Panc1 (cell line): ENCODE measurements around the gene LILRB2. TPM values are rescaled to one million over a fixed set of nuclear protein-coding genes. Genes with fewer than 3 reads are reported as not detected.
"Not testable (repeated sequence)": the region's sequence is repeated elsewhere in the genome, so short reads cannot be mapped to it uniquely, and the experiment has no call there.

Source experiments
- ATAC-seq: fragments of 200-7000 bp; cut with Tn5 transposase; 2 replicates; pipeline ENCODE4 v1.9.1; 2020; ENCODE audit warnings: mild to moderate bottlenecking, moderate library complexity
- BruUV-seq: library from RNA; stranded (reverse); fragments of 400-500 nt; replicated peaks from 2 replicates; lab custom pipeline; 2021; lab: Mats Ljungman, UMichigan
- CTCF ChIA-PET: fragments of 300-600 bp; sonication (Branson Sonifier 250); formaldehyde crosslinking; loops from one replicate; lab custom pipeline; 2022; ENCODE audit warnings: antibody characterized with exemption; lab: Charles Lee
- POLR2A ChIA-PET: fragments of 300-600 bp; sonication (Branson Sonifier 250); formaldehyde crosslinking; loops from one replicate; lab custom pipeline; 2022; ENCODE audit warnings: antibody characterized with exemption; lab: Charles Lee
- DNase-seq: peaks from one replicate; pipeline ENCODE4 v3.0.0-alpha.2; 2010; ENCODE audit warnings: low read depth, low spot score
- H3K27ac ChIP-seq: 2 replicates; pipeline ENCODE4 v1.5.1; 2011; ENCODE audit warnings: mild to moderate bottlenecking, low read length, inconsistent platforms
- H3K27me3 ChIP-seq: fragments of 200-500 bp; sonication (Bioruptor generic); 2 replicates; pipeline ENCODE4 v1.6.0; 2014; ENCODE audit warnings: low read length, inconsistent platforms; ENCODE audit not compliant: control insufficient read depth, insufficient read depth
- H3K36me3 ChIP-seq: fragments of 200-500 bp; sonication (Bioruptor generic); 2 replicates; pipeline ENCODE4 v1.5.1; 2014; ENCODE audit warnings: inconsistent platforms, mild to moderate bottlenecking, low read length, moderate library complexity; ENCODE audit not compliant: control insufficient read depth, insufficient read depth
- H3K4me1 ChIP-seq: 2 replicates; pipeline ENCODE4 v1.5.1; 2011; ENCODE audit warnings: inconsistent platforms, mild to moderate bottlenecking, low read length, moderate library complexity; ENCODE audit not compliant: control insufficient read depth, insufficient read depth
- H3K4me3 ChIP-seq, 2 experiments: 2 replicates each; pipeline ENCODE4 v1.5.1; 2011 to 2012; ENCODE audit warnings: low read depth in 2 of 2, low read length in 2 of 2, mild to moderate bottlenecking in 2 of 2, inconsistent platforms in 1 of 2, moderate library complexity in 1 of 2
- H3K9me3 ChIP-seq: fragments of 200-500 bp; sonication (Bioruptor generic); 2 replicates; pipeline ENCODE4 v1.5.1; 2014; ENCODE audit warnings: low read depth, mild to moderate bottlenecking, inconsistent platforms, low read length, moderate library complexity; ENCODE audit not compliant: control insufficient read depth, insufficient read depth
- CTCF ChIP-seq: fragments of 450-650 bp; IDR thresholded peaks from 2 replicates; pipeline ENCODE4 v1.5.1; 2017; ENCODE audit warnings: mild to moderate bottlenecking
- POLR2AphosphoS5 ChIP-seq: IDR thresholded peaks from 2 replicates; pipeline ENCODE4 v1.6.1; 2012; ENCODE audit warnings: mild to moderate bottlenecking, low read depth, low read length, moderate library complexity
- REST ChIP-seq, 2 experiments: IDR thresholded peaks; 2 replicates each; pipeline ENCODE4 v1.6.1; 2011 to 2012; ENCODE audit warnings: low read depth in 2 of 2, control low read depth in 1 of 2, low read length in 1 of 2, mild to moderate bottlenecking in 1 of 2, moderate library complexity in 1 of 2; ENCODE audit not compliant: insufficient read depth in 1 of 2
- SIN3A ChIP-seq: IDR thresholded peaks from 2 replicates; pipeline ENCODE4 v1.6.1; 2012; ENCODE audit warnings: low read depth, mild to moderate bottlenecking, low read length, moderate library complexity, borderline replicate concordance; ENCODE audit not compliant: insufficient read depth
- TCF7L2 ChIP-seq: IDR thresholded peaks from 2 replicates; pipeline ENCODE4 v1.6.1; 2011; ENCODE audit warnings: mild to moderate bottlenecking, low read depth, low read length, inconsistent platforms
- in situ Hi-C: cut with HindIII; loops from 2 replicates; pipeline ENCODE4 v1.10.0; 2016; ENCODE audit warnings: low sequenced_read_pairs, low pct_unique_long_range_greater_than_20kb
- intact Hi-C: fragments of 100-400 bp; cut with micrococcal nuclease; formaldehyde crosslinking; loops from one replicate; pipeline ENCODE4 v1.10.0; 2022; ENCODE audit not compliant: unreplicated experiment
- total RNA-seq: library from RNA; stranded (reverse); gene quantifications from one replicate; pipeline ENCODE4 v1.2.1, GENCODE V29; 2021; ENCODE audit not compliant: unreplicated experiment

Gene LILRB2
- total RNA-seq, 1 experiment from 2014 or later, result not detected

GRCh38 chr19:54324071-54324470 lies 43.2 kb upstream of the LILRB2 start:
- Histone ChIP-seq H3K9me3 (no peaks in the 10 kb centered on the region), H3K36me3 (no peaks in the 10 kb centered on the region), H3K27ac (no peak overlapping the region), H3K4me1 (no peaks in the 10 kb centered on the region), H3K4me3 (no peak overlapping the region), H3K27me3 (peaks cover 7% of the 10 kb centered on the region; the same call in 1 of the 2 replicates)
- POLR2A ChIA-PET, result no interaction called here
- no peak for DNase-seq
- intact Hi-C loops, result no loop called here
- ATAC-seq, result no peak
- no peak for TF ChIP-seq SIN3A
- no peak for TF ChIP-seq REST (IDR thresholded peaks at IDR 0.05; ENCODE audit: insufficient read depth in 1 of 2, low read depth in 2 of 2, low read length in 1 of 2)
- TF ChIP-seq TCF7L2, result no peak
- no peak for TF ChIP-seq POLR2AphosphoS5
- TF ChIP-seq CTCF, result no peak
- in situ Hi-C loops, result no loop called here
- no TSS peak for BruUV-seq
- CTCF ChIA-PET, result interaction anchor here (1.8 kb wide), 1 partner anchor 8 kb away, joined by 6 read pairs; no protein-coding TSS in a partner anchor

- CTCF ChIA-PET, H3K27me3 ChIP-seq, H3K36me3 ChIP-seq, H3K4me3 ChIP-seq, H3K9me3 ChIP-seq, H3K27ac ChIP-seq, H3K4me1 ChIP-seq, BruUV-seq, DNase-seq, POLR2A ChIA-PET, ATAC-seq, intact Hi-C loops, in situ Hi-C loops: not testable (repeated sequence)
- TF ChIP-seq CTCF, result peak; percentile 58; the same call in 1 of the 2 replicates
Measured at GRCh38 chr19:54322934-54323333, 42.0 kb upstream of the LILRB2 start.

- H3K4me1 ChIP-seq, H3K4me3 ChIP-seq, H3K27ac ChIP-seq, BruUV-seq, ATAC-seq, intact Hi-C loops, POLR2A ChIA-PET, CTCF ChIA-PET, H3K27me3 ChIP-seq, H3K9me3 ChIP-seq, H3K36me3 ChIP-seq, DNase-seq, in situ Hi-C loops: not testable (repeated sequence)
Measured at GRCh38 chr19:54322295-54322694, 41.4 kb upstream of the LILRB2 start.
